GM23338 (cell line): ENCODE measurements around the gene ZNF184. TPM values are rescaled to one million over a fixed set of nuclear protein-coding genes. Genes with fewer than 3 reads are reported as not detected.

Source experiments
- ATAC-seq: fragments of 200-7000 bp; cut with Tn5 transposase; 3 replicates; pipeline ENCODE4 v1.9.1; 2020
- DNase-seq: peaks from one replicate; pipeline ENCODE4 v3.0.0-alpha.2; 2015; ENCODE audit warnings: low spot score
- H2AFZ ChIP-seq: fragments of 200-600 bp; sonication (generic); 2 replicates; pipeline ENCODE4 v1.8.0; 2016; ENCODE audit warnings: antibody characterized with exemption, mild to moderate bottlenecking, moderate library complexity
- H3F3A ChIP-seq: fragments of 200-600 bp; sonication (generic); replicated peaks from 2 replicates; pipeline ENCODE4 v1.8.0; 2017; ENCODE audit warnings: antibody characterized with exemption, mixed run types, low read depth
- H3K27ac ChIP-seq: fragments of 200-600 bp; sonication (generic); 2 replicates; pipeline ENCODE4 v1.6.1; 2016; ENCODE audit warnings: low read depth
- H3K27me3 ChIP-seq: fragments of 200-600 bp; sonication (generic); 2 replicates; pipeline ENCODE4 v1.8.0; 2016; ENCODE audit warnings: mild to moderate bottlenecking, mixed run types, moderate library complexity; ENCODE audit not compliant: insufficient read depth
- H3K36me3 ChIP-seq: fragments of 200-600 bp; sonication (generic); 2 replicates; pipeline ENCODE4 v1.8.0; 2016; ENCODE audit warnings: mild to moderate bottlenecking; ENCODE audit not compliant: insufficient read depth
- H3K4me1 ChIP-seq: fragments of 200-600 bp; sonication (generic); 2 replicates; pipeline ENCODE4 v1.8.0; 2016; ENCODE audit warnings: mild to moderate bottlenecking, moderate library complexity; ENCODE audit not compliant: insufficient read depth
- H3K4me2 ChIP-seq: fragments of 200-600 bp; sonication (generic); 2 replicates; pipeline ENCODE4 v1.7.1; 2017; ENCODE audit warnings: mixed run types
- H3K4me3 ChIP-seq: fragments of 200-600 bp; sonication (generic); 2 replicates; pipeline ENCODE4 v1.6.1; 2016; ENCODE audit warnings: mixed run types
- H3K79me2 ChIP-seq: fragments of 200-600 bp; sonication (generic); replicated peaks from 2 replicates; pipeline ENCODE4 v1.8.0; 2017; ENCODE audit warnings: mild to moderate bottlenecking; ENCODE audit not compliant: insufficient read depth
- H3K9me2 ChIP-seq: fragments of 200-600 bp; sonication (generic); 2 replicates; pipeline ENCODE4 v1.8.0; 2017; ENCODE audit not compliant: insufficient read depth
- H4K20me1 ChIP-seq: fragments of 200-600 bp; sonication (generic); replicated peaks from 2 replicates; pipeline ENCODE4 v1.8.0; 2017; ENCODE audit warnings: mild to moderate bottlenecking; ENCODE audit not compliant: insufficient read depth
- H3K27ac Mint-ChIP-seq: 2 replicates; pipeline ENCODE4 v1.8.0; 2020; ENCODE audit warnings: inconsistent platforms, mild to moderate bottlenecking, moderate library complexity, mixed read lengths
- H3K27me3 Mint-ChIP-seq: 3 replicates; pipeline ENCODE4 v1.8.0; 2022; ENCODE audit warnings: low read depth, mild to moderate bottlenecking, moderate library complexity, mixed read lengths, inconsistent platforms; ENCODE audit not compliant: insufficient read depth, poor library complexity
- H3K36me3 Mint-ChIP-seq: 3 replicates; pipeline ENCODE4 v1.8.0; 2021; ENCODE audit warnings: low read depth, mild to moderate bottlenecking, inconsistent platforms, moderate library complexity, mixed read lengths
- H3K4me1 Mint-ChIP-seq: 3 replicates; pipeline ENCODE4 v1.8.0; 2020; ENCODE audit warnings: mild to moderate bottlenecking, inconsistent platforms, mixed read lengths
- H3K4me3 Mint-ChIP-seq: 3 replicates; pipeline ENCODE4 v1.8.0; 2021; ENCODE audit warnings: moderate library complexity, mild to moderate bottlenecking, inconsistent platforms, mixed read lengths
- H3K9me3 Mint-ChIP-seq: 3 replicates; pipeline ENCODE4 v1.8.0; 2020; ENCODE audit warnings: moderate library complexity, mild to moderate bottlenecking, inconsistent platforms, mixed read lengths
- CREB1 ChIP-seq: fragments of 250-450 bp; sonication (Bioruptor Pico); IDR thresholded peaks from 2 replicates; pipeline ENCODE4 v1.5.0; 2020; ENCODE audit warnings: low read depth, mild to moderate bottlenecking, moderate library complexity
- CTCF ChIP-seq, 2 experiments: fragments of 200-600 bp in 1 of 2; sonication (generic) in 1 of 2; conservative IDR thresholded peaks; 2 replicates each; pipeline versions ENCODE4 v1.5.1 to v1.6.1; 2016 to 2017; ENCODE audit warnings: antibody characterized with exemption in 2 of 2, low read depth in 2 of 2, mild to moderate bottlenecking in 2 of 2, moderate library complexity in 1 of 2
- ETS1 ChIP-seq: IDR thresholded peaks from 2 replicates; pipeline ENCODE4 v1.6.1; 2016; ENCODE audit warnings: antibody characterized with exemption
- EZH2 ChIP-seq: fragments of 200-600 bp; sonication (generic); IDR thresholded peaks from one replicate; pipeline ENCODE4 v1.8.0; 2017; ENCODE audit warnings: antibody characterized with exemption, mild to moderate bottlenecking, low read depth; ENCODE audit not compliant: unreplicated experiment
- EZH2phosphoT487 ChIP-seq: fragments of 200-600 bp; sonication (generic); IDR thresholded peaks from one replicate; pipeline ENCODE4 v1.8.1; 2018; ENCODE audit warnings: antibody characterized with exemption; ENCODE audit not compliant: unreplicated experiment
- JUNB ChIP-seq: IDR thresholded peaks from one replicate; pipeline ENCODE4 v1.6.1; 2016; ENCODE audit warnings: antibody characterized with exemption; ENCODE audit not compliant: unreplicated experiment
- NANOG ChIP-seq: IDR thresholded peaks from 2 replicates; pipeline ENCODE4 v1.6.1; 2016; ENCODE audit warnings: antibody characterized with exemption, borderline replicate concordance
- POLR2AphosphoS5 ChIP-seq: IDR thresholded peaks from 2 replicates; pipeline ENCODE4 v1.6.1; 2016; ENCODE audit warnings: antibody characterized with exemption, low read depth
- STAT1 ChIP-seq: IDR thresholded peaks from one replicate; pipeline ENCODE4 v1.6.1; 2016; ENCODE audit warnings: antibody characterized with exemption; ENCODE audit not compliant: unreplicated experiment
- ZNF114 ChIP-seq: fragments of 250-450 bp; sonication (Bioruptor Pico); IDR thresholded peaks from 2 replicates; pipeline ENCODE4 v1.5.0; 2020; ENCODE audit warnings: mild to moderate bottlenecking, moderate library complexity
- ZNF331 ChIP-seq: fragments of 250-450 bp; sonication (Bioruptor Pico); IDR thresholded peaks from 2 replicates; pipeline ENCODE4 v1.5.0; 2020; ENCODE audit warnings: low read depth, mild to moderate bottlenecking, moderate library complexity
- ZNF462 ChIP-seq: fragments of 250-450 bp; sonication (Bioruptor Pico); IDR thresholded peaks from 2 replicates; pipeline ENCODE4 v1.5.0; 2020; ENCODE audit warnings: mild to moderate bottlenecking, moderate library complexity
- polyA plus RNA-seq: library from polyadenylated mRNA; unstranded; fragments of >200 nt; fragmentation: Nextera tagmentation; extraction: Ambion mirVana; gene quantifications from 2 replicates; pipeline ENCODE4 v1.2.1, GENCODE V29; 2016
- total RNA-seq: library from RNA; depleted of rRNA; stranded (reverse); fragments of >200 nt; shearing (Covaris generic); gene quantifications from 2 replicates; pipeline ENCODE4 v1.2.3, GENCODE V29; 2014
- TF ChIP-seq, protein P1 (sequence below): IDR thresholded peaks from one replicate; pipeline ENCODE4 v1.6.1; 2018; ENCODE audit warnings: antibody characterized with exemption; ENCODE audit not compliant: unreplicated experiment

Gene ZNF184
- total and polyA plus RNA-seq, 2 experiments from 2014 or later = 6.0 to 10.6 TPM

- no peak for TF ChIP-seq ETS1
- TF ChIP-seq, protein P1, sequence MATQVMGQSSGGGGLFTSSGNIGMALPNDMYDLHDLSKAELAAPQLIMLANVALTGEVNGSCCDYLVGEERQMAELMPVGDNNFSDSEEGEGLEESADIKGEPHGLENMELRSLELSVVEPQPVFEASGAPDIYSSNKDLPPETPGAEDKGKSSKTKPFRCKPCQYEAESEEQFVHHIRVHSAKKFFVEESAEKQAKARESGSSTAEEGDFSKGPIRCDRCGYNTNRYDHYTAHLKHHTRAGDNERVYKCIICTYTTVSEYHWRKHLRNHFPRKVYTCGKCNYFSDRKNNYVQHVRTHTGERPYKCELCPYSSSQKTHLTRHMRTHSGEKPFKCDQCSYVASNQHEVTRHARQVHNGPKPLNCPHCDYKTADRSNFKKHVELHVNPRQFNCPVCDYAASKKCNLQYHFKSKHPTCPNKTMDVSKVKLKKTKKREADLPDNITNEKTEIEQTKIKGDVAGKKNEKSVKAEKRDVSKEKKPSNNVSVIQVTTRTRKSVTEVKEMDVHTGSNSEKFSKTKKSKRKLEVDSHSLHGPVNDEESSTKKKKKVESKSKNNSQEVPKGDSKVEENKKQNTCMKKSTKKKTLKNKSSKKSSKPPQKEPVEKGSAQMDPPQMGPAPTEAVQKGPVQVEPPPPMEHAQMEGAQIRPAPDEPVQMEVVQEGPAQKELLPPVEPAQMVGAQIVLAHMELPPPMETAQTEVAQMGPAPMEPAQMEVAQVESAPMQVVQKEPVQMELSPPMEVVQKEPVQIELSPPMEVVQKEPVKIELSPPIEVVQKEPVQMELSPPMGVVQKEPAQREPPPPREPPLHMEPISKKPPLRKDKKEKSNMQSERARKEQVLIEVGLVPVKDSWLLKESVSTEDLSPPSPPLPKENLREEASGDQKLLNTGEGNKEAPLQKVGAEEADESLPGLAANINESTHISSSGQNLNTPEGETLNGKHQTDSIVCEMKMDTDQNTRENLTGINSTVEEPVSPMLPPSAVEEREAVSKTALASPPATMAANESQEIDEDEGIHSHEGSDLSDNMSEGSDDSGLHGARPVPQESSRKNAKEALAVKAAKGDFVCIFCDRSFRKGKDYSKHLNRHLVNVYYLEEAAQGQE = no peak
- no peak for TF ChIP-seq EZH2
- no peak for TF ChIP-seq NANOG
- no peak for TF ChIP-seq CREB1 (CRISPR knock-in tag)
- no peak for TF ChIP-seq POLR2AphosphoS5
- TF ChIP-seq ZNF462 (CRISPR knock-in tag) = no peak
- TF ChIP-seq CTCF (conservative IDR thresholded peaks at IDR 0.05; ENCODE audit: low read depth in 2 of 2) = no peak
- no peak for TF ChIP-seq ZNF331
- TF ChIP-seq EZH2phosphoT487 = no peak
- TF ChIP-seq ZNF114 = no peak
- TF ChIP-seq STAT1 = no peak
- TF ChIP-seq JUNB = no peak
- H3K27me3 Mint-ChIP-seq = peaks cover 12% of the 10 kb centered on the region
- peak overlapping the region; percentile 91 for H3K4me3 Mint-ChIP-seq
- Histone ChIP-seq H3F3A (no peaks in the 10 kb centered on the region; the same call in 1 of the 2 replicates), H3K27ac (no peak overlapping the region), H3K79me2 (no peaks in the 10 kb centered on the region), H3K36me3 (no peaks in the 10 kb centered on the region), H2AFZ (peak overlapping the region; percentile 100), H3K4me1 (peaks cover 11% of the 10 kb centered on the region; the same call in 1 of the 2 replicates), H3K4me2 (peak overlapping the region; percentile 92), H3K4me3 (peak overlapping the region; percentile 70), H3K27me3 (peaks cover 15% of the 10 kb centered on the region), H4K20me1 (no peaks in the 10 kb centered on the region), H3K9me2 (no peaks in the 10 kb centered on the region)
- H3K36me3 Mint-ChIP-seq = peaks cover 3% of the 10 kb centered on the region; the same call in 1 of the 3 replicates
- DNase-seq = no peak
- ATAC-seq = peak; percentile 29
- no peak overlapping the region for H3K27ac Mint-ChIP-seq
- H3K9me3 Mint-ChIP-seq = peaks cover 4% of the 10 kb centered on the region; the same call in 2 of the 3 replicates
- H3K4me1 Mint-ChIP-seq = peaks cover 3% of the 10 kb centered on the region; the same call in 2 of the 3 replicates
Observed at GRCh38 chr6:27494987-27495385, 22.1 kb upstream of the ZNF184 start.
